ENCODE results near the gene CARD11. TPM values are rescaled to one million over a fixed set of nuclear protein-coding genes. Genes with fewer than 3 reads are reported as not detected.
"Not testable (repeated sequence)": the region's sequence is repeated elsewhere in the genome, so short reads cannot be mapped to it uniquely, and the experiment has no call there.

CARD11 gene
- total RNA-seq, 1 donor from 2014 or later: 5.8 TPM

DNA sequence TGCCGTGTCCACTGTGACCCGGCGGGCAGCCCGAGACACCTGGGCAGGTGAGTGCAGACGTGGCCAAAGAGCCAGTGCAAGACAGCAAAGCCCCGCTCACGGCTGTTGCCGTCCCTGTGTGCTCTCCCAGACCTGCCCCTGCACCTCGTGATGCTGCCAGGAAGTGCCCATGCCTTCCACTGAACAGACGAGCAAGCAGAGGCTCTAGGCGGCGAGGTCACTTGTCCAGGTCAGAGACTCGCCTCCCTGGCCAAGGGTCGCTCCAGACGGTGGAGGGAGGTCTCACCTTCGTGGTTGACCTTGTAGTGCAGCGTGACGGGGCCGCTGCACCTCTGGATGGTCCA, 121.3 kb downstream of the CARD11 start:
- Histone ChIP-seq H3K4me1 (no peaks in the 10 kb centered on the region), H3K36me3 (no peaks in the 10 kb centered on the region), H3K9me3 (no peaks in the 10 kb centered on the region), H3K27ac (no peak overlapping the region), H3K27me3 (no peaks in the 10 kb centered on the region), H3K4me3 (no peak overlapping the region)
- ATAC-seq (no peak), DNase-seq (no peak)
- intact Hi-C loops (cut with DNase I): no loop called here
- TF ChIP-seq, protein P1, sequence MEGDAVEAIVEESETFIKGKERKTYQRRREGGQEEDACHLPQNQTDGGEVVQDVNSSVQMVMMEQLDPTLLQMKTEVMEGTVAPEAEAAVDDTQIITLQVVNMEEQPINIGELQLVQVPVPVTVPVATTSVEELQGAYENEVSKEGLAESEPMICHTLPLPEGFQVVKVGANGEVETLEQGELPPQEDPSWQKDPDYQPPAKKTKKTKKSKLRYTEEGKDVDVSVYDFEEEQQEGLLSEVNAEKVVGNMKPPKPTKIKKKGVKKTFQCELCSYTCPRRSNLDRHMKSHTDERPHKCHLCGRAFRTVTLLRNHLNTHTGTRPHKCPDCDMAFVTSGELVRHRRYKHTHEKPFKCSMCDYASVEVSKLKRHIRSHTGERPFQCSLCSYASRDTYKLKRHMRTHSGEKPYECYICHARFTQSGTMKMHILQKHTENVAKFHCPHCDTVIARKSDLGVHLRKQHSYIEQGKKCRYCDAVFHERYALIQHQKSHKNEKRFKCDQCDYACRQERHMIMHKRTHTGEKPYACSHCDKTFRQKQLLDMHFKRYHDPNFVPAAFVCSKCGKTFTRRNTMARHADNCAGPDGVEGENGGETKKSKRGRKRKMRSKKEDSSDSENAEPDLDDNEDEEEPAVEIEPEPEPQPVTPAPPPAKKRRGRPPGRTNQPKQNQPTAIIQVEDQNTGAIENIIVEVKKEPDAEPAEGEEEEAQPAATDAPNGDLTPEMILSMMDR (IDR thresholded peaks at IDR 0.05): no peak

DNA sequence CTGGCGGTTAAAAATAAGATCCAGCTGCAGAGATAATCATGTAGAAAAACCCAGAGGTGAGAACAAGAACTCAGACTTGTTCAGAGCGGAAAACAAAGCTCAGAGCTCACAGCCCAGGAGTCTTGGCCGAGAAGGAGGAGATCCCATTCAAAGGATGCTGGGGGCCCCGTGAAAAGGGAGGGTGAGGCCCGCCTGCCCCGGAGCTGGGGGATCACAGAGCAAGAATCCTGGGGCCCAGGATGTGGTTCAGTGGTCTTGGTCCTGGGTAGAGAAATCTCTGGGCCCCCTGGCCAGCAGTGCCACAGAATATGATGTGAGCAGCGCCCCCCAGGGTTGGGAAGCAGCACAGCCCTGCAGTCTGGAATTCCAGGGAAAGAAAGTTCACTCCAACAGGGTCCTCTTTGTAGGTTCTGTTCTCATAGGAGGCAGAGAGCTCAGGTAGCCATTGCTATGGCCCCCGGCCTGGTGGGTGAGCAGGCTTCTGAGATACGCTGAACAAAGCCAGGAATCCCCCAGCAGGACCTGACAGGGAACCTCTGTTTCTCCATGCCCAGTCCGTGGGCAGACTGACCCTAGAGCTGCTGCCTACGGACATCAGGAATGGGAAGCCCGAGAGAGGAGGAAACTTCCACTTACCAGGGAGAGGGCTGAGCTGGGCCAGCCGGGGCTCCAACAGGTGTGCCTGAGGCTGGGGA, 121.9 kb downstream of the CARD11 start:
- DNase-seq (no peak), ATAC-seq (no peak)
- no peaks in the 10 kb centered on the region for H3K4me1 ChIP-seq
- TF ChIP-seq, protein P1 (IDR thresholded peaks at IDR 0.05): no peak
- no peaks in the 10 kb centered on the region for H3K9me3 ChIP-seq
- intact Hi-C loops (cut with DNase I): no loop called here
- no peaks in the 10 kb centered on the region for H3K27me3 ChIP-seq
- no peak overlapping the region for H3K27ac ChIP-seq
- H3K36me3 ChIP-seq: no peaks in the 10 kb centered on the region
- no peak overlapping the region for H3K4me3 ChIP-seq

DNA sequence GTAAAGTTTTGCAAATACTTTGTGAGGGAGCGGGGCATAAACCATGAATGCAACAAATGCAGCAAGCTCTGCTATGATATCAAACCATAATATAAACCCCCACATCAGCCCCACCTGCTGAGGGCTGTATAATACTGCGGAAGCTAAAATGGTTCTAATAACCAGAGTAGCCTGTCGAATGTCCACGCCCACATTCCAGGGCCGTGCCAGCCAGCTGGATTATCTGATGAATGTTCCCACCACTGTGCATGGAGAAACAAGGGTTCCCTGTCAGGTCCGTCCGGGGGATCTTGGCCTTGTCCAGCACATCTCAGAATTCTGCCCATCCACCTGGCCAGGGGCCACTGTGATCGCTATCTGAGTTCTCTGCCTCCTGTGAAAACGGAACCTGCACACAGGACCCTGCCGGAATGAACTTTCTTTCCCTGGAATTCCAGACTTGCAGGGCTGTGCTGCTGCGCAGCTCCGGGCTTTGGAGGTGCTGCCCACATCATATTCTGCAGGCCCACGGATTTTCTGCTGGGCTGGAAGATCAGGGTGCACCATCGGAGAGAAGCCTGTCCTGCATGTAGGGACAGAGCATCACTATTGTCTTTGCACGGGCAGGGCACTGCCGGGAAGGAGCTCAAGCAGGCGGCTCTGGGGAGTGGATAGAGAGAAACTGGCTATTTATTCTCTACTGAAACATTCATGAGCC, 122.6 kb downstream of the CARD11 start:
- DNase-seq (no peak), ATAC-seq (no peak)
- Histone ChIP-seq H3K36me3 (no peaks in the 10 kb centered on the region), H3K4me3 (no peak overlapping the region), H3K9me3 (no peaks in the 10 kb centered on the region), H3K4me1 (no peaks in the 10 kb centered on the region), H3K27me3 (no peaks in the 10 kb centered on the region), H3K27ac (no peak overlapping the region)
- intact Hi-C loops (cut with DNase I): no loop called here
- TF ChIP-seq, protein P1 (IDR thresholded peaks at IDR 0.05): no peak

DNA sequence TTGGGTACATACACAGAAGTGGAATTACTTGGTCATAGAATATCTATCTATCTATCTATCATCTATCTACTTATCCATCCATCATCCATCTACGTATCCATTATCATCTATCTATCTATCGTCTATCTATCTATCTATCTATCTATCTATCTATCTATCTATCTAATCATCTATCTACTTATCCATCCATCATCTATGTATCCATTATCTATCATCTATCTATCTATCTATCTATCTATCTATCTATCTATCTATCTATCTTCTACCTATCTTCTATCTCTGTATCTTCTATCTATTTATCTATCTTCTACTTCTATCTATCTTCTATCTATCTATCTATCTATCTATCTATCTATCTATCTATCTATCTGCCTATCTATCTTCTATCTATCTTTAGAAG, 123.2 kb downstream of the CARD11 start:
- H3K4me1 ChIP-seq; H3K27me3 ChIP-seq; H3K36me3 ChIP-seq; ATAC-seq; H3K27ac ChIP-seq; H3K4me3 ChIP-seq; DNase-seq; H3K9me3 ChIP-seq; intact Hi-C loops (cut with DNase I): not testable (repeated sequence)

DNA sequence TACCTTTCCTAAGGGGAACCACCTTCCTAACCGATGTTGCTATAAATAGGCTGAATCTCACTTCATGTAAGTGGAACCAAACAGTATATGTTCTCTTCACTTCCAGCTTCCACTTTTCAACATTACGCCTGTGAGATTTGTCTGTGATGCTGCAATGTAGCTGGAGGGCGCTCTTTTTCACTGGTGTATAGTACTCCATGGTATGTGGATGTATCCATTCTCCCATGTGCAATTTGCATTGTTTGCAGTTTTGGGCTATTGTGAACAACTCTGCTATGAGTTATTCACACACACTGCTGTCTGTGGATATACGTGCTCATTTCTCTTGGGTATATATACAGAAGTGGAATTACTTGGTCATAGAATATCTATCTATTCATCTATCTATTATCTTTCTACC, 123.6 kb downstream of the CARD11 start:
- no peaks in the 10 kb centered on the region for H3K27me3 ChIP-seq
- intact Hi-C loops (cut with DNase I): no loop called here
- no peaks in the 10 kb centered on the region for H3K9me3 ChIP-seq
- no peak overlapping the region for H3K4me3 ChIP-seq
- no peaks in the 10 kb centered on the region for H3K36me3 ChIP-seq
- H3K27ac ChIP-seq: no peak overlapping the region
- DNase-seq (no peak), ATAC-seq (no peak)
- H3K4me1 ChIP-seq: no peaks in the 10 kb centered on the region
- TF ChIP-seq, protein P1 (IDR thresholded peaks at IDR 0.05): no peak

DNA sequence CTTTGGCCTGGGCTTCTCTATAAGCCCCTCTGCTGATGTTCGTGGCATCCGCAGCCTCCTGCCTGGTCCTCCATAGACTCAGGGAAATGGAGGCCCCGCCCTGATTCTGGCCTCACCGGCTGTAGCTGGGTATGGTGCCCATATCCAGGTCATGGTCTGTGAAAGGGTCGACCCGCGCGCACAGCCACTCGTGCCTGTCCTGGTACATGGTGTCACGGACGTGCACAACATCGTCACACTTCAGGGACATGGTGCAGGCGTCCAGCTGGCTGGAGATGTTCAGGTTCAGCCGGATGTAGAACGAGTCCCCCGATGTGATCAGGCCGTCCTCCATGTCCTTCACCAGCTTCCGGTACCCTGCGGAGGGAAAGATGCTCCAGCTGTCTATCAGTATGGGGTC, 124.4 kb downstream of the CARD11 start:
- TF ChIP-seq, protein P1 (IDR thresholded peaks at IDR 0.05): no peak
- Histone ChIP-seq H3K27me3 (no peaks in the 10 kb centered on the region), H3K36me3 (no peaks in the 10 kb centered on the region), H3K4me3 (no peak overlapping the region), H3K27ac (no peak overlapping the region), H3K4me1 (no peaks in the 10 kb centered on the region), H3K9me3 (no peaks in the 10 kb centered on the region)
- DNase-seq (no peak), ATAC-seq (no peak)
- intact Hi-C loops (cut with DNase I): no loop called here

Data from upper lobe of right lung (tissue), 1 donor.